Loucy (cell line): ENCODE results near the gene KIF2C.

Experiments
- H2AFZ ChIP-seq: fragments of 200-600 bp; sonication (generic); 2 replicates; pipeline ENCODE4 v1.6.0; 2016; ENCODE audit warnings: antibody characterized with exemption, mild to moderate bottlenecking, low read length, moderate library complexity
- H3F3A ChIP-seq: fragments of 200-600 bp; 2 replicates; pipeline ENCODE4 v1.6.0; 2016; ENCODE audit warnings: antibody characterized with exemption, low read depth, mild to moderate bottlenecking
- H3K27me3 ChIP-seq: fragments of 200-600 bp; sonication (generic); 2 replicates; pipeline ENCODE4 v1.6.1; 2014; ENCODE audit warnings: low read length, mild to moderate bottlenecking; ENCODE audit not compliant: insufficient read depth, poor library complexity, severe bottlenecking
- H3K36me3 ChIP-seq: fragments of 200-600 bp; sonication (generic); 2 replicates; pipeline ENCODE4 v1.6.1; 2016; ENCODE audit warnings: low read length; ENCODE audit not compliant: insufficient read depth
- H3K4me1 ChIP-seq: fragments of 200-600 bp; sonication (generic); 2 replicates; pipeline ENCODE4 v1.5.1; 2014; ENCODE audit warnings: low read length, mild to moderate bottlenecking; ENCODE audit not compliant: insufficient read depth, poor library complexity, severe bottlenecking
- H3K4me2 ChIP-seq: fragments of 200-600 bp; sonication (generic); 2 replicates; pipeline ENCODE4 v1.6.0; 2014; ENCODE audit warnings: antibody characterized with exemption, low read length, low read depth, mild to moderate bottlenecking; ENCODE audit not compliant: poor library complexity, severe bottlenecking
- H3K4me3 ChIP-seq: fragments of 200-600 bp; sonication (generic); 2 replicates; pipeline ENCODE4 v1.5.1; 2014; ENCODE audit warnings: low read length, mild to moderate bottlenecking, mixed read lengths; ENCODE audit not compliant: poor library complexity, severe bottlenecking
- H3K79me2 ChIP-seq: fragments of 200-600 bp; sonication (generic); 2 replicates; pipeline ENCODE4 v1.6.1; 2014; ENCODE audit warnings: low read length; ENCODE audit not compliant: insufficient read depth
- H3K9ac ChIP-seq: fragments of 200-600 bp; sonication (generic); 2 replicates; pipeline ENCODE4 v1.6.0; 2014; ENCODE audit warnings: mild to moderate bottlenecking, low read depth, low read length, moderate library complexity; ENCODE audit not compliant: poor library complexity, severe bottlenecking
- H3K9me2 ChIP-seq: fragments of 200-600 bp; sonication (generic); replicated peaks from 2 replicates; pipeline ENCODE4 v1.6.1; 2016; ENCODE audit warnings: low read depth, low read length, mixed read lengths
- H3K9me3 ChIP-seq: fragments of 200-600 bp; sonication (generic); 2 replicates; pipeline ENCODE4 v1.6.1; 2014; ENCODE audit warnings: mild to moderate bottlenecking, antibody characterized with exemption, low read length, low read depth; ENCODE audit not compliant: insufficient read depth
- H4K20me1 ChIP-seq: fragments of 200-600 bp; sonication (generic); 2 replicates; pipeline ENCODE4 v1.6.0; 2014; ENCODE audit warnings: antibody characterized with exemption, low read length, mild to moderate bottlenecking; ENCODE audit not compliant: insufficient read depth, poor library complexity, severe bottlenecking
- EZH2phosphoT487 ChIP-seq: fragments of 200-600 bp; IDR thresholded peaks from 2 replicates; pipeline ENCODE4 v1.6.1; 2018; ENCODE audit warnings: antibody characterized with exemption, mild to moderate bottlenecking, moderate library complexity, borderline replicate concordance
- TF ChIP-seq, protein P1 (sequence below): fragments of 200-600 bp; sonication (generic); conservative IDR thresholded peaks from 2 replicates; pipeline ENCODE4 v1.5.1; 2014; ENCODE audit warnings: mild to moderate bottlenecking, antibody characterized with exemption, low read length

Gene KIF2C

DNA sequence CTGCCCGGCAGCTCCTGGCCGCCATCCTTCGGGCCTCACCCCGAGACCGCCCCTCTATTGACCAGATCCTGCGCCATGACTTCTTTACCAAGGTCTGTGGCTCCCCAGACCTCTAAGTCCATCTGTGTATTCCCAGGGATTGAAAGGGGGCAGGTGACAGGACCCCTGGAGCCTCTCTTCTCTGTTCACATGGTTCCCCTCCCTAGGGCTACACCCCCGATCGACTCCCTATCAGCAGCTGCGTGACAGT is 63.4 kb downstream of the KIF2C start:
- Histone ChIP-seq H3K4me3 (no peak overlapping the region), H4K20me1 (no peaks in the 10 kb centered on the region), H3F3A (0 out of 2 replicates have a peak, but pooled peaks cover 2% of the 10 kb centered on the region), H3K4me1 (peaks cover 5% of the 10 kb centered on the region), H3K79me2 (peaks cover 4% of the 10 kb centered on the region), H3K36me3 (no peaks in the 10 kb centered on the region), H3K27me3 (no peaks in the 10 kb centered on the region), H2AFZ (no peak overlapping the region), H3K4me2 (no peak overlapping the region), H3K9ac (no peak overlapping the region), H3K9me3 (no peaks in the 10 kb centered on the region), H3K9me2 (no peaks in the 10 kb centered on the region)
- TF ChIP-seq, protein P1, sequence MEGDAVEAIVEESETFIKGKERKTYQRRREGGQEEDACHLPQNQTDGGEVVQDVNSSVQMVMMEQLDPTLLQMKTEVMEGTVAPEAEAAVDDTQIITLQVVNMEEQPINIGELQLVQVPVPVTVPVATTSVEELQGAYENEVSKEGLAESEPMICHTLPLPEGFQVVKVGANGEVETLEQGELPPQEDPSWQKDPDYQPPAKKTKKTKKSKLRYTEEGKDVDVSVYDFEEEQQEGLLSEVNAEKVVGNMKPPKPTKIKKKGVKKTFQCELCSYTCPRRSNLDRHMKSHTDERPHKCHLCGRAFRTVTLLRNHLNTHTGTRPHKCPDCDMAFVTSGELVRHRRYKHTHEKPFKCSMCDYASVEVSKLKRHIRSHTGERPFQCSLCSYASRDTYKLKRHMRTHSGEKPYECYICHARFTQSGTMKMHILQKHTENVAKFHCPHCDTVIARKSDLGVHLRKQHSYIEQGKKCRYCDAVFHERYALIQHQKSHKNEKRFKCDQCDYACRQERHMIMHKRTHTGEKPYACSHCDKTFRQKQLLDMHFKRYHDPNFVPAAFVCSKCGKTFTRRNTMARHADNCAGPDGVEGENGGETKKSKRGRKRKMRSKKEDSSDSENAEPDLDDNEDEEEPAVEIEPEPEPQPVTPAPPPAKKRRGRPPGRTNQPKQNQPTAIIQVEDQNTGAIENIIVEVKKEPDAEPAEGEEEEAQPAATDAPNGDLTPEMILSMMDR = no peak
- TF ChIP-seq EZH2phosphoT487 = no peak

DNA sequence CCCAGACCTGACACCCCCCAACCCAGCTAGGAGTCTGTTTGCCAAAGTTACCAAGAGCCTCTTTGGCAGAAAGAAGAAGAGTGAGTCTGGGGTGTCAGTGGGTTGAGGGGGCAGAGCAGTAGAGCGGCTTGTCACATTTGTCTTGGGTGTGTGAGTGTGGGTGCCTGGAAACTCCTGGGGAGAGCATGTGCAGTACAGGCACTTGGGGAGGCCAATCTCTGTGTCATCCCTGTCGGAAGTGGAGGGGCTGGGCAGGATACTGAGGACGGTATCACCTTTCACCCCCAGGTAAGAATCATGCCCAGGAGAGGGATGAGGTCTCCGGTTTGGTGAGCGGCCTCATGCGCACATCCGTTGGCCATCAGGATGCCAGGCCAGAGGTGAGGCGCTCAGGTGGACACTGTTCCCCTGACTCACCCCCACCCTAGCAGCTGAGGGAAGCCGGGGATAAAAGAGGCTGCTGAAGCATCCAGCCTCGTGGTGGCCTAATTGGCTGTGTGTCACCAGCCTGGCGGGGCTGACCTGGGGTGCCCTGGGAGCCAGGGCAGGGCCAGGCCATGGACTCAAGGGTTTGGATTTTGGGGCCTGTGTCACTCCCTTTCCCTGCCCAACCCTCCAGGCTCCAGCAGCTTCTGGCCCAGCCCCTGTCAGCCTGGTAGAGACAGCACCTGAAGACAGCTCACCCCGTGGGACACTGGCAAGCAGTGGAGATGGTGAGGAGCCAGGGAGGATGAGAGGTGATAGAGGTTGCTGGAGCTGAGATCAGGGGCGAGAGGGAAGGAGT is 63.9 kb downstream of the KIF2C start:
- Histone ChIP-seq H3K9me2 (no peaks in the 10 kb centered on the region), H3K4me3 (no peak overlapping the region), H3K36me3 (no peaks in the 10 kb centered on the region), H3K9ac (no peak overlapping the region), H4K20me1 (no peaks in the 10 kb centered on the region), H2AFZ (no peak overlapping the region), H3K79me2 (peaks cover 4% of the 10 kb centered on the region), H3K9me3 (no peaks in the 10 kb centered on the region), H3K4me1 (peaks cover 8% of the 10 kb centered on the region), H3K27me3 (no peaks in the 10 kb centered on the region), H3F3A (0 out of 2 replicates have a peak, but pooled peaks cover 2% of the 10 kb centered on the region), H3K4me2 (no peak overlapping the region)
- TF ChIP-seq, protein P1 = no peak
- TF ChIP-seq EZH2phosphoT487 = no peak

DNA sequence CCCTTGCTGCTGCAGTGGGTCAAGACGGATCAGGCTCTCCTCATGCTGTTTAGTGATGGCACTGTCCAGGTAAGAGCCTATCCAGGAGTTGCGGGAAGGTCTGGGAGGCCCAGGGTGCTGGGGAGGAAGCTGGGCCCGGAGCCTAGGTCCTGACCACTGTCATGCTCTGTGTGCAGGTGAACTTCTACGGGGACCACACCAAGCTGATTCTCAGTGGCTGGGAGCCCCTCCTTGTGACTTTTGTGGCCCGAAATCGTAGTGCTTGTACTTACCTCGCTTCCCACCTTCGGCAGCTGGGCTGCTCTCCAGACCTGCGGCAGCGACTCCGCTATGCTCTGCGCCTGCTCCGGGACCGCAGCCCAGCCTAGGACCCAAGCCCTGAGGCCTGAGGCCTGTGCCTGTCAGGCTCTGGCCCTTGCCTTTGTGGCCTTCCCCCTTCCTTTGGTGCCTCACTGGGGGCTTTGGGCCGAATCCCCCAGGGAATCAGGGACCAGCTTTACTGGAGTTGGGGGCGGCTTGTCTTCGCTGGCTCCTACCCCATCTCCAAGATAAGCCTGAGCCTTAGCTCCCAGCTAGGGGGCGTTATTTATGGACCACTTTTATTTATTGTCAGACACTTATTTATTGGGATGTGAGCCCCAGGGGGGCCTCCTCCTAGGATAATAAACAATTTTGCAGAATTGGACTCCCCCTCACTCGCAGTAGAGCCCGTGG is 65.8 kb downstream of the KIF2C start:
- no peaks in the 10 kb centered on the region for H4K20me1 ChIP-seq
- H3K9me2 ChIP-seq = no peaks in the 10 kb centered on the region
- H3K4me3 ChIP-seq = no peak overlapping the region
- H2AFZ ChIP-seq = no peak overlapping the region
- peaks cover 4% of the 10 kb centered on the region for H3K79me2 ChIP-seq
- H3K27me3 ChIP-seq = no peaks in the 10 kb centered on the region
- no peaks in the 10 kb centered on the region for H3K9me3 ChIP-seq
- H3F3A ChIP-seq = no peaks in the 10 kb centered on the region
- H3K36me3 ChIP-seq = no peaks in the 10 kb centered on the region
- H3K4me1 ChIP-seq = peaks cover 25% of the 10 kb centered on the region
- no peak overlapping the region for H3K9ac ChIP-seq
- H3K4me2 ChIP-seq = no peak overlapping the region
- TF ChIP-seq, protein P1 = no peak
- TF ChIP-seq EZH2phosphoT487 = no peak
